Epithelial cell of esophagus (primary cell): ENCODE data around the gene SHOC2.
A peak's percentile ranks its signal among the peaks of the same experiment; 100 is the strongest.

Source experiments
- DNase-seq: peaks from one replicate; pipeline ENCODE4 v3.0.0; 2010; ENCODE audit warnings: low read depth
- H3K4me3 ChIP-seq: 2 replicates; pipeline ENCODE4 v1.5.1; 2011; ENCODE audit warnings: mild to moderate bottlenecking, low read length, control low read depth
- CTCF ChIP-seq: IDR thresholded peaks from 2 replicates; pipeline ENCODE4 v1.5.1; 2011; ENCODE audit warnings: low read depth, mild to moderate bottlenecking, low read length, control low read depth, inconsistent platforms; ENCODE audit not compliant: insufficient read depth; ENCODE audit errors: missing control alignments

Gene SHOC2

GRCh38 chr10:111023060-111023459 is 103.7 kb downstream of the SHOC2 start:
- no peak for TF ChIP-seq CTCF
- DNase-seq = no peak

GRCh38 chr10:111030042-111030750 is 110.8 kb downstream of the SHOC2 start:
- no peak for TF ChIP-seq CTCF
- DNase-seq = no peak
- H3K4me3 ChIP-seq = no peak overlapping the region

More at GRCh38 chr10:111023060-111023459, 103.7 kb downstream of the SHOC2 start:
- H3K4me3 ChIP-seq = no peak overlapping the region

- no peak for DNase-seq
- TF ChIP-seq CTCF = no peak
- no peak overlapping the region for H3K4me3 ChIP-seq
Measured at GRCh38 chr10:111034598-111035310, 115.3 kb downstream of the SHOC2 start.

GRCh38 chr10:111035542-111035941 is 116.1 kb downstream of the SHOC2 start:
- no peak for DNase-seq
- no peak overlapping the region for H3K4me3 ChIP-seq
- TF ChIP-seq CTCF = no peak

GRCh38 chr10:111037858-111038257 is 118.5 kb downstream of the SHOC2 start:
- no peak overlapping the region for H3K4me3 ChIP-seq
- TF ChIP-seq CTCF = peak; percentile 14
- peak; percentile 10 for DNase-seq

- no peak for TF ChIP-seq CTCF
- no peak overlapping the region for H3K4me3 ChIP-seq
- DNase-seq = no peak
Measured at GRCh38 chr10:111039522-111039921, 120.1 kb downstream of the SHOC2 start.

- H3K4me3 ChIP-seq = no peak overlapping the region
- DNase-seq = peak; percentile 52
- no peak for TF ChIP-seq CTCF
Measured at GRCh38 chr10:111057006-111057405, 137.6 kb downstream of the SHOC2 start.
